BJ (cell line): ENCODE data around the gene USP3. TPM values are rescaled to one million over a fixed set of nuclear protein-coding genes. Genes with fewer than 3 reads are reported as not detected.

ENCODE experiments used
- CTCF ChIA-PET: fragments of 350-600 bp; formaldehyde crosslinking; extraction: SDS; loops from one replicate; lab custom pipeline; 2021; ENCODE audit warnings: antibody characterized with exemption, inconsistent platforms; lab: Yijun Ruan, JAX
- POLR2A ChIA-PET: fragments of 300-600 bp; sonication (Branson Sonifier 250); formaldehyde crosslinking; extraction: SDS; loops from one replicate; lab custom pipeline; 2021; ENCODE audit warnings: antibody characterized with exemption; lab: Charles Lee
- DNase-seq: peaks from one replicate; pipeline ENCODE4 v3.0.0-alpha.2; 2011; ENCODE audit warnings: low read depth
- H3K27me3 ChIP-seq: 2 replicates; pipeline ENCODE4 v1.6.0; 2011; ENCODE audit warnings: low read length; ENCODE audit not compliant: control insufficient read depth, insufficient read depth
- H3K36me3 ChIP-seq: 2 replicates; pipeline ENCODE4 v1.5.1; 2011; ENCODE audit warnings: low read length; ENCODE audit not compliant: control insufficient read depth, insufficient read depth
- H3K4me3 ChIP-seq: 2 replicates; pipeline ENCODE4 v1.5.1; 2011; ENCODE audit warnings: low read depth, mild to moderate bottlenecking, control low read depth, low read length
- polyA minus RNA-seq: library from RNA; depleted of rRNA, polyadenylated mRNA; stranded (reverse); fragments of >200 nt; gene quantifications from 2 replicates; pipeline ENCODE4 v1.2.3, GENCODE V29; 2011; rRNA and poly(A)+ RNA removed
- polyA plus RNA-seq: library from polyadenylated mRNA; depleted of rRNA; stranded (reverse); fragments of >200 nt; gene quantifications from 2 replicates; pipeline ENCODE4 v1.2.3, GENCODE V29; 2011; rRNA removed
- TF ChIP-seq, protein P1 (sequence below): IDR thresholded peaks from 2 replicates; pipeline ENCODE4 v1.5.1; 2011; ENCODE audit warnings: low read depth, mild to moderate bottlenecking, control low read depth, inconsistent platforms, low read length, moderate library complexity; ENCODE audit not compliant: insufficient read depth

USP3 gene, protein sequence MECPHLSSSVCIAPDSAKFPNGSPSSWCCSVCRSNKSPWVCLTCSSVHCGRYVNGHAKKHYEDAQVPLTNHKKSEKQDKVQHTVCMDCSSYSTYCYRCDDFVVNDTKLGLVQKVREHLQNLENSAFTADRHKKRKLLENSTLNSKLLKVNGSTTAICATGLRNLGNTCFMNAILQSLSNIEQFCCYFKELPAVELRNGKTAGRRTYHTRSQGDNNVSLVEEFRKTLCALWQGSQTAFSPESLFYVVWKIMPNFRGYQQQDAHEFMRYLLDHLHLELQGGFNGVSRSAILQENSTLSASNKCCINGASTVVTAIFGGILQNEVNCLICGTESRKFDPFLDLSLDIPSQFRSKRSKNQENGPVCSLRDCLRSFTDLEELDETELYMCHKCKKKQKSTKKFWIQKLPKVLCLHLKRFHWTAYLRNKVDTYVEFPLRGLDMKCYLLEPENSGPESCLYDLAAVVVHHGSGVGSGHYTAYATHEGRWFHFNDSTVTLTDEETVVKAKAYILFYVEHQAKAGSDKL
- polyA plus RNA-seq (13.3 and 17.2 TPM in 2 replicates), polyA minus RNA-seq (21.8 and 22.7 TPM in 2 replicates)

DNA sequence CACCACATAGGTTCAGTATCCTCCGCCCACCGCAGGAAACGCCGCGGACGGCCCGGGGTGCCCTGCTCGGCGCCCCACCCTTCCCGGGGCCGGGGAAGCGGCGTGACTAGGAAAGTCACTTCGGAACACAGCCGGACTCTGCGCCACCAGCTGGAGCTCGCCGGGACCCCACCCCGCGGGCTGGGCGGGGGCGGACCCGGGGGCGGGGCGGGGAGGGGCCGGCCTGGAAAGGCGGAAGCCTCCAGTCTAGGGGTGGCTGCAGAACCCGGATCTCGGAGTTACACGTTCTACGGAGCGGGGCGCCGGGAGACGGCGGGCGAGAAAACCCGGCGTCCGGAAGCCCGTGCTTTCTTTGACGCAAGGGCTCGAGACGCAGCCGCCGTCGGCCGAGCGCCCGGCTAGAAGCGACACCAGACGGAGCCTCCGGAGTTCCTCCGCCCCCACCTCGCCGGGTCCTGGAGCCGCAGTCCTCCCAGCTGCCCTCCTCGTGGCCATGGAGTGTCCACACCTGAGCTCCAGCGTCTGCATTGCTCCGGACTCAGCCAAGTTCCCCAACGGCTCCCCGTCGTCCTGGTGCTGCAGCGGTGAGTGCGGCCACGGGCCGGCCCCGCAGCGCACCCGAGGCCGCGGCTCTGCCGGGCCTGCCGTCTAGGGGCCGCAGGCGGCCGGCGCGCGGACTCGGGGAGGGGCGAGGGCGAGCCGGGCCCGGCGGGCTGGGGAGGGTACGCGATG lies at the start of gene USP3:
Gene USP3 (plus strand): TSS at position 347 of the 732 bp plus-strand sequence. CDS start 147 bp downstream, at position 494.
- H3K27me3 ChIP-seq = no peaks in the 10 kb centered on the region
- DNase-seq = peak; percentile 48
- TF ChIP-seq, protein P1, sequence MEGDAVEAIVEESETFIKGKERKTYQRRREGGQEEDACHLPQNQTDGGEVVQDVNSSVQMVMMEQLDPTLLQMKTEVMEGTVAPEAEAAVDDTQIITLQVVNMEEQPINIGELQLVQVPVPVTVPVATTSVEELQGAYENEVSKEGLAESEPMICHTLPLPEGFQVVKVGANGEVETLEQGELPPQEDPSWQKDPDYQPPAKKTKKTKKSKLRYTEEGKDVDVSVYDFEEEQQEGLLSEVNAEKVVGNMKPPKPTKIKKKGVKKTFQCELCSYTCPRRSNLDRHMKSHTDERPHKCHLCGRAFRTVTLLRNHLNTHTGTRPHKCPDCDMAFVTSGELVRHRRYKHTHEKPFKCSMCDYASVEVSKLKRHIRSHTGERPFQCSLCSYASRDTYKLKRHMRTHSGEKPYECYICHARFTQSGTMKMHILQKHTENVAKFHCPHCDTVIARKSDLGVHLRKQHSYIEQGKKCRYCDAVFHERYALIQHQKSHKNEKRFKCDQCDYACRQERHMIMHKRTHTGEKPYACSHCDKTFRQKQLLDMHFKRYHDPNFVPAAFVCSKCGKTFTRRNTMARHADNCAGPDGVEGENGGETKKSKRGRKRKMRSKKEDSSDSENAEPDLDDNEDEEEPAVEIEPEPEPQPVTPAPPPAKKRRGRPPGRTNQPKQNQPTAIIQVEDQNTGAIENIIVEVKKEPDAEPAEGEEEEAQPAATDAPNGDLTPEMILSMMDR = peak; percentile 26; the same call in 1 of the 2 replicates
- ChIA-PET POLR2A (interaction anchor here (0.6 kb wide), 4 partner anchors 13 to 462 kb away, joined by 3 to 5 read pairs (median 4); partner anchors contain the start of gene TPM1), CTCF (interaction anchor here (1.0 to 3.0 kb wide), 6 partner anchors 12 to 105 kb away, joined by 3 to 15 read pairs (median 4); no protein-coding TSS in a partner anchor)
- H3K36me3 ChIP-seq = no peaks in the 10 kb centered on the region
- peak within 1 kb of the TSS; percentile 88 for H3K4me3 ChIP-seq

DNA sequence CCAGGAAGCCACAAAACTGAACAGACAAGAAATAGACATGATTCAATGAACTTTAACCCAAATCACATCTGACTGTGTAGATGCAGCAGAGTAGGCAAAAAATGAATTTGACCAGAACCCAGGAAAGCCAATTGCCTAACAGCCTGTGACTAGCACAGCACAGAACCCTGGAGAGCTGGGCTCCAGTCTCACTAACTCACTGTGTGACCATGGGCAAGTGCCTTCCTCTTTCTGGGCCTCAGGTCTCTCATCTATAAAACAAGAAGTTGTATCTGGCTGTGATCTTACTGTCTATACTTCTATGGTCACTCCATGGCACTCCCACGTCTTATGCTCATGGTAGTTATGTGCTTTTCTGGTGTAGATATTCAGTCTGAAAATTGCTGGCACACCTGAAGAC lies 48.1 kb upstream of the USP3 start:
- Histone ChIP-seq H3K36me3 (no peaks in the 10 kb centered on the region), H3K27me3 (no peaks in the 10 kb centered on the region), H3K4me3 (no peak overlapping the region)
- no peak for DNase-seq
- ChIA-PET CTCF (no interaction called here), POLR2A (no interaction called here)
- TF ChIP-seq, protein P1 = no peak

DNA sequence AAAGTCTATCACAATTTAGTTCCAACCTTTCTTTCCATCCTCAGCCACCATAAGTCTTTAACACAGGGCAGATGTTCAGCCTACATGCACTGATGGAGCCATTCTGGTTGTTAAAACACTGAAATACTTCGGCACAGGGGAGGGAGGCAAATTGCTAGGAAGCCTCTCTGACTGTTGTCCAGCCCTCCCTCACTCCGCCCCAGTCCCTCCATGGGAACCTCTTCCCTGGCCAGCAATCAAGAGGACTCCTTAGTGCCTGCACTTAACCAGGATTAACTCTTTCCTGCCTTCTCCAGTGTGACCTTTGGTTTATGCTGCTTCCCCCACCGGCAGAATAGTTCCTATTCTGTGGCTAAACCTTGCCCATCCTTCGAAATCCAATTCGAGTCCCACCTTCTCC lies 47.0 kb upstream of the USP3 start:
- TF ChIP-seq, protein P1 = no peak
- Histone ChIP-seq H3K36me3 (no peaks in the 10 kb centered on the region), H3K4me3 (no peak overlapping the region), H3K27me3 (no peaks in the 10 kb centered on the region)
- POLR2A ChIA-PET = no interaction called here
- no peak for DNase-seq
- CTCF ChIA-PET = interaction anchor here (1.1 kb wide), 1 partner anchor 9 kb away, joined by 5 read pairs; no protein-coding TSS in a partner anchor

DNA sequence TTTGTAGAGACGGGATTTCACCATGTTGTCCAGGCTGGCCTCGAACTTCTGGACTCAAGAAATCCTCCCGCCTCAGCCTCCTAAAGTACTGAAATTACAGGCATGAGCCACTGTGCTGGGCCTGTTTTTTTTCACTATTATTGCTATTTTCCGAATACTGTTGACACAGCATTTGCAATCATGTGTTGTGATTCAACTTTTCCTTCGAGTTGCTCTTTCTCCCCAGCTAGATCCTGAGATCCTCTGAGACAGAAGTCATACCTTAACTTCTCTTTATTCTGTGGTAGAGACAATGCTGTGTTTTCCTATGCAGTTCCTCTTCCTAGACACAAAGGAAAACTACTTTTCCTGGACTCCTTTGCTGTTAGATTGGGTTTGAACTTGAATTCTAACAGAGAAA lies 46.4 kb upstream of the USP3 start:
- H3K36me3 ChIP-seq = no peaks in the 10 kb centered on the region
- H3K27me3 ChIP-seq = no peaks in the 10 kb centered on the region
- CTCF ChIA-PET = no interaction called here
- no peak for DNase-seq
- no peak overlapping the region for H3K4me3 ChIP-seq
- POLR2A ChIA-PET = interaction anchor here (0.6 kb wide), 1 partner anchor 21 kb away, joined by 3 read pairs; no protein-coding TSS in a partner anchor
- TF ChIP-seq, protein P1 = no peak
